ENCODE measurements around the gene MTMR12.

- no peak for TF ChIP-seq CTCF (IDR thresholded peaks at IDR 0.05)
- TF ChIP-seq POLR2A (IDR thresholded peaks at IDR 0.05): no peak
- no peak for TF ChIP-seq EP300 (IDR thresholded peaks at IDR 0.05)
Observed at GRCh38 chr5:32283061-32283460, 29.7 kb downstream of the MTMR12 start.
